OCI-LY3 (cell line): Measurements from ENCODE around the gene FGF11.

Source experiments
- H2AFZ ChIP-seq: fragments of 200-600, 300-600 bp; shearing (Covaris generic); 2 replicates; pipeline ENCODE4 v1.6.0; 2014; ENCODE audit warnings: antibody characterized with exemption, low read depth, low read length
- H3K27ac ChIP-seq: fragments of 200-600, 300-600 bp; sonication (generic); 2 replicates; pipeline ENCODE4 v1.5.1; 2014; ENCODE audit warnings: mild to moderate bottlenecking, low read length, moderate library complexity, mixed read lengths
- H3K27me3 ChIP-seq: fragments of 200-600, 300-600 bp; sonication (generic); 2 replicates; pipeline ENCODE4 v1.6.1; 2014; ENCODE audit warnings: low read depth, low read length, mixed read lengths
- H3K36me3 ChIP-seq: fragments of 200-600, 300-600 bp; sonication (generic); replicated peaks from 2 replicates; pipeline ENCODE3; 2014; ENCODE audit warnings: low read depth, low read length, mixed read lengths
- H3K4me1 ChIP-seq: fragments of 300-600, 200-600 bp; sonication (generic); 2 replicates; pipeline ENCODE4 v1.6.1; 2014; ENCODE audit warnings: low read length, mixed read lengths
- H3K4me2 ChIP-seq: fragments of 200-600, 300-600 bp; sonication (generic); 2 replicates; pipeline ENCODE4 v1.6.1; 2014; ENCODE audit warnings: low read length, mixed read lengths
- H3K4me3 ChIP-seq: fragments of 300-600, 200-600 bp; sonication (generic); 2 replicates; pipeline ENCODE4 v1.5.1; 2014; ENCODE audit warnings: antibody characterized with exemption, mild to moderate bottlenecking, low read length, moderate library complexity
- H3K79me2 ChIP-seq: fragments of 300-600, 200-600 bp; shearing (Covaris generic); 2 replicates; pipeline ENCODE4 v1.6.1; 2014; ENCODE audit warnings: mild to moderate bottlenecking, low read length, mixed read lengths
- H3K9ac ChIP-seq: fragments of 300-600, 200-600 bp; shearing (Covaris generic); 2 replicates; pipeline ENCODE4 v1.6.0; 2014; ENCODE audit warnings: mild to moderate bottlenecking, low read length, moderate library complexity
- H3K9me3 ChIP-seq: fragments of 200-600, 300-600 bp; shearing (Covaris generic); 2 replicates; pipeline ENCODE4 v1.6.1; 2014; ENCODE audit warnings: low read length, mixed read lengths; ENCODE audit not compliant: insufficient read depth
- H4K20me1 ChIP-seq: fragments of 200-600, 300-600 bp; sonication (generic); 2 replicates; pipeline ENCODE4 v1.6.1; 2016; ENCODE audit warnings: low read length, mixed read lengths; ENCODE audit not compliant: insufficient read depth
- EZH2phosphoT487 ChIP-seq: fragments of 200-600 bp; shearing (Covaris generic); IDR thresholded peaks from 2 replicates; pipeline ENCODE4 v1.6.1; 2018; ENCODE audit warnings: antibody characterized with exemption, mixed run types, low read depth
- TF ChIP-seq, protein P1 (sequence below): fragments of 200-600, 300-600 bp; sonication (generic); IDR thresholded peaks from 2 replicates; pipeline ENCODE4 v1.5.1; 2014; ENCODE audit warnings: antibody characterized with exemption, low read length, low read depth

FGF11 gene

DNA sequence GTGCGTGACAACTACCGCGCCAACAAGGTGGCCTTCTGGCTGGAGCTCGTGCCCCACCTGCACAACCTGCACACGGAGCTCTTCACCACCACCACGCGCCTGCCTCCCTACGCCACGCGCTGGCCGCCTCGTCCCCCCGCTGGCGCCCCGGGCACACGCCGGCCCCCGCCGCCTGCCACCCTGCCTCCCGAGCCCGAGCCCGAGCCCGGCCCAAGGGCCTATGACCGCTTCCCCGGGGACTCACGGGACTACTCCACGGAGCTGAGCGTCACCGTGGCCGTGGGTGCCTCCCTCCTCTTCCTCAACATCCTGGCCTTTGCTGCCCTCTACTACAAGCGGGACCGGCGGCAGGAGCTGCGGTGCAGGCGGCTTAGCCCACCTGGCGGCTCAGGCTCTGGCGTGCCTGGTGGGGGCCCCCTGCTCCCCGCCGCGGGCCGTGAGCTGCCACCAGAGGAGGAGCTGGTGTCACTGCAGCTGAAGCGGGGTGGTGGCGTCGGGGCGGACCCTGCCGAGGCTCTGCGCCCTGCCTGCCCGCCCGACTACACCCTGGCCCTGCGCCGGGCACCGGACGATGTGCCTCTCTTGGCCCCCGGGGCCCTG is 22.2 kb upstream of the FGF11 start:
- Histone ChIP-seq H4K20me1 (no peaks in the 10 kb centered on the region), H3K4me2 (no peak overlapping the region), H3K9ac (no peak overlapping the region), H3K9me3 (no peaks in the 10 kb centered on the region), H3K4me1 (no peaks in the 10 kb centered on the region), H2AFZ (no peak overlapping the region), H3K27me3 (no peaks in the 10 kb centered on the region), H3K36me3 (no peaks in the 10 kb centered on the region), H3K4me3 (no peak overlapping the region), H3K27ac (no peak overlapping the region), H3K79me2 (no peaks in the 10 kb centered on the region)
- TF ChIP-seq EZH2phosphoT487: no peak
- TF ChIP-seq, protein P1, sequence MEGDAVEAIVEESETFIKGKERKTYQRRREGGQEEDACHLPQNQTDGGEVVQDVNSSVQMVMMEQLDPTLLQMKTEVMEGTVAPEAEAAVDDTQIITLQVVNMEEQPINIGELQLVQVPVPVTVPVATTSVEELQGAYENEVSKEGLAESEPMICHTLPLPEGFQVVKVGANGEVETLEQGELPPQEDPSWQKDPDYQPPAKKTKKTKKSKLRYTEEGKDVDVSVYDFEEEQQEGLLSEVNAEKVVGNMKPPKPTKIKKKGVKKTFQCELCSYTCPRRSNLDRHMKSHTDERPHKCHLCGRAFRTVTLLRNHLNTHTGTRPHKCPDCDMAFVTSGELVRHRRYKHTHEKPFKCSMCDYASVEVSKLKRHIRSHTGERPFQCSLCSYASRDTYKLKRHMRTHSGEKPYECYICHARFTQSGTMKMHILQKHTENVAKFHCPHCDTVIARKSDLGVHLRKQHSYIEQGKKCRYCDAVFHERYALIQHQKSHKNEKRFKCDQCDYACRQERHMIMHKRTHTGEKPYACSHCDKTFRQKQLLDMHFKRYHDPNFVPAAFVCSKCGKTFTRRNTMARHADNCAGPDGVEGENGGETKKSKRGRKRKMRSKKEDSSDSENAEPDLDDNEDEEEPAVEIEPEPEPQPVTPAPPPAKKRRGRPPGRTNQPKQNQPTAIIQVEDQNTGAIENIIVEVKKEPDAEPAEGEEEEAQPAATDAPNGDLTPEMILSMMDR: no peak

DNA sequence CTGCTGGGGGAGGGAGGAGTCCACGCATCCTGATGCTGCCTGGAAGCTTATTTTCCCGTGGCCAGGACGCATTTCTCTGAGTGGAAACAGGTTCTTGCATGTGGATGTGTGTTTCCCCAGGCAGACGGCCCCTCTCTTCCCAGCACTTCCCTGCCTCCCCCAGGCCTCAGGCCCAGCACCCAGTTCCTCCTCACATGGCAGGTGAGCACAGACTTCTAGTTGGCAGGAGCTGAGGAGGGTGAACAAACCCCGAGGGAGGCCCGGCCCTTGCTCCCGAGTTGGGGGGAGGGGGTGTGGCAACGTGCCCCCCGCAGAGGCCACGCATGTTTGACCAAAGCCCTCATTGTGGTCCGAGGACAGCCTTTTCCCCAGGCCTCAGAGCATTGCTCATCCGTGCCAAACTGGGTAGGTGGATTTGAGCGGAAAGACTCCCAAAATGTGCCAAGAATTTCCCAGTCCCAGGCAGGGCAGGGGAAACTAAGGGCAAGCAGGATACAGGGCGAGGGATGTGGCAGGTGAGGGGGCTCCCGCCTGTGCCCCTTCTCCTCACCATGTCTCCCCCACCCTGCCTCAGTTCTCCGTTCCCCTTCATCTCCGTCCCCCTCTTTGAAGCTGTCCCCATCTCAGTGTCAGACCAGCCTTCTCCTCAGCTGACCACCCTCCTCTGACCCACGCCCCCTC is 20.7 kb upstream of the FGF11 start:
- H3K36me3 ChIP-seq: no peaks in the 10 kb centered on the region
- H3K27ac ChIP-seq: no peak overlapping the region
- TF ChIP-seq, protein P1: no peak
- no peak for TF ChIP-seq EZH2phosphoT487
- no peaks in the 10 kb centered on the region for H3K27me3 ChIP-seq
- H4K20me1 ChIP-seq: no peaks in the 10 kb centered on the region
- H3K9me3 ChIP-seq: no peaks in the 10 kb centered on the region
- H3K4me3 ChIP-seq: no peak overlapping the region
- H3K9ac ChIP-seq: no peak overlapping the region
- no peaks in the 10 kb centered on the region for H3K4me1 ChIP-seq
- H2AFZ ChIP-seq: no peak overlapping the region
- no peaks in the 10 kb centered on the region for H3K79me2 ChIP-seq
- no peak overlapping the region for H3K4me2 ChIP-seq

DNA sequence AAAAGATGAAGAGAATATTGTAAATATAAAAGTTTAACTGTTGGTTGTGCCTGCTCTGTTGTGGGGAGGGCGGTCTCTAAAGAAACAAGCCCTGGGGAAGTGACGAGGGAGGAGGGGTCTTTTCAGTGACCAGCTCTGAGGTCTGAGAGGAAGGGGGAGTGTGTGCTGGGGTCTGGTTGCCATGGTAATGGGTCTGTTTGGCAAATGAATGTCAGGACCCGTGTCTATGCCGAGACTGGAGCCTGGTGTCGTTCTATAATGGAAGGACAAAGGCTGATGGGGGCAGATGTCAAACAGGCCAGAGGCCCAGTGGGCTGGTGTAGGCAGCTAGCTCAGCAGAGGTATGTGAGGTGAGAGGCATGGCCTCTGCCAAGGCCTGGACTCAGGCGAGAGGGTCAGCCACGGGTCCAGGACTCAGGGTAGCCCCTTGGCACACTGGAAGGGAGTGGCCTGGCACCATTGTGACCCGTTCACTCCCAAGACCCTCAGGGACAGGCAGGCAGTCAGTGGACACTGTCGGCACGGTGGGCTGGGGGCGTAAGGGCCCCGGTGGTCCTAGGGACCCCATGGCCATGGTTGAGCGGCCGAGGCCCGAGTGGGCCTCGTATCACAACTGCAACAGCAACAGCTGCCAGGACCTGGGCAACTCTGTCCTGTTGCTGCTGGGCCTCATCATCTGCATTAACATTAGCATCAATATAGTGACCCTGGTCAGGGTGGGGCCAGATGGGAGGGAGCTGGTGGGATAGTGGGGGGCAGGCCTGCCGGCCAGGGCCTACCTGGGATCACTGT is 19.3 kb upstream of the FGF11 start, which contains the start of gene SPEM1:
TSS of gene SPEM1 (plus strand) at position 506 of the 792 bp plus-strand sequence. CDS start at position 567, 61 bp downstream.
- Histone ChIP-seq H3K79me2 (no peaks in the 10 kb centered on the region), H3K9ac (no peak within 1 kb of the TSS), H3K27me3 (no peaks in the 10 kb centered on the region), H3K4me3 (no peak within 1 kb of the TSS), H3K4me1 (no peaks in the 10 kb centered on the region), H2AFZ (no peak within 1 kb of the TSS), H3K36me3 (no peaks in the 10 kb centered on the region), H3K4me2 (no peak within 1 kb of the TSS), H3K27ac (no peak within 1 kb of the TSS), H4K20me1 (no peaks in the 10 kb centered on the region), H3K9me3 (no peaks in the 10 kb centered on the region)
- TF ChIP-seq EZH2phosphoT487: no peak
- TF ChIP-seq, protein P1: no peak

DNA sequence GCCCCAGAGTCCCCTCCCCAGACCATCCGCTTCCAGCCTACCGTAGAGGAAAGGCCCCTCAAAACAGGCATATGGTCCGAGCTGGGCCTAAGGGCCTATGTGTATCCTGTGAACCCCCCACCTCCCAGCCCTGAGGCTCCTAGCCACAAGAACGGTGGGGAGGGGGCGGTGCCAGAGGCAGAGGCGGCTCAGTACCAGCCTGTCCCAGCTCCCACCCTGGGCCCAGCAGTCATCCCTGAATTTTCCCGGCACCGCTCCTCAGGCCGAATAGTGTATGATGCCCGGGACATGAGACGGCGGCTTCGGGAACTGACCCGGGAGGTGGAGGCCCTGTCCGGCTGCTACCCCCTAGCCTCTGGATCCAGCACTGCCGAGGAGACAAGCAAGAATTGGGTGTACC is 18.1 kb upstream of the FGF11 start:
- no peaks in the 10 kb centered on the region for H3K36me3 ChIP-seq
- H3K4me3 ChIP-seq: no peak overlapping the region
- no peaks in the 10 kb centered on the region for H4K20me1 ChIP-seq
- no peaks in the 10 kb centered on the region for H3K9me3 ChIP-seq
- H3K27me3 ChIP-seq: no peaks in the 10 kb centered on the region
- no peak overlapping the region for H2AFZ ChIP-seq
- no peak for TF ChIP-seq EZH2phosphoT487
- TF ChIP-seq, protein P1: no peak
- H3K27ac ChIP-seq: no peak overlapping the region
- no peaks in the 10 kb centered on the region for H3K79me2 ChIP-seq
- H3K4me1 ChIP-seq: no peaks in the 10 kb centered on the region
- no peak overlapping the region for H3K4me2 ChIP-seq
- H3K9ac ChIP-seq: no peak overlapping the region
